PC-3 (cell line): ENCODE data around the gene SUN1.

Source experiments
- EZH2phosphoT487 ChIP-seq: fragments of 300-600 bp; sonication (generic); IDR thresholded peaks from 2 replicates; pipeline ENCODE4 v1.6.1; 2018; ENCODE audit warnings: mild to moderate bottlenecking, antibody characterized with exemption, low read length, borderline replicate concordance
- TF ChIP-seq, protein P1 (sequence below): fragments of 300-600 bp; sonication (generic); conservative IDR thresholded peaks from 2 replicates; pipeline ENCODE4 v1.5.1; 2017; ENCODE audit warnings: antibody characterized with exemption, low read depth, mild to moderate bottlenecking, low read length

DNA sequence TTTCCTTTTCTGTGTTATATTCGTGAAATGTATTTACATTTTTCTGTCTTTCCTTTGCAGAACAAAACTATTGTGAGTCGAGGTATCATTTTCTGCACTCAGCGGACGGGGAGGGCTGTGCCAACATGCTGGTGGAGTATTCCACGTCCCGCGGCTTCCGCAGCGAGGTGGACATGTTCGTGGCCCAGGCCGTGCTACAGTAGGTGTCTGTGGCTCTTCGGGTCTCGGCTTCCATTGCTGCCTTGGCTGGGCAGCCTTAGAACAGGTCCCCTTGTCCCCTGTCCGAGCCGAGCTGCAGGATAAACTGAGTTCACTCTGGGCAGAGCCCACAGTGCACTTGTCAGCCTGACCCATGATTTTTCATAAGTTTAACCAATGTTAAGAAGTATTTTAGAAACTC is 58.6 kb downstream of the SUN1 start:
- TF ChIP-seq, protein P1, sequence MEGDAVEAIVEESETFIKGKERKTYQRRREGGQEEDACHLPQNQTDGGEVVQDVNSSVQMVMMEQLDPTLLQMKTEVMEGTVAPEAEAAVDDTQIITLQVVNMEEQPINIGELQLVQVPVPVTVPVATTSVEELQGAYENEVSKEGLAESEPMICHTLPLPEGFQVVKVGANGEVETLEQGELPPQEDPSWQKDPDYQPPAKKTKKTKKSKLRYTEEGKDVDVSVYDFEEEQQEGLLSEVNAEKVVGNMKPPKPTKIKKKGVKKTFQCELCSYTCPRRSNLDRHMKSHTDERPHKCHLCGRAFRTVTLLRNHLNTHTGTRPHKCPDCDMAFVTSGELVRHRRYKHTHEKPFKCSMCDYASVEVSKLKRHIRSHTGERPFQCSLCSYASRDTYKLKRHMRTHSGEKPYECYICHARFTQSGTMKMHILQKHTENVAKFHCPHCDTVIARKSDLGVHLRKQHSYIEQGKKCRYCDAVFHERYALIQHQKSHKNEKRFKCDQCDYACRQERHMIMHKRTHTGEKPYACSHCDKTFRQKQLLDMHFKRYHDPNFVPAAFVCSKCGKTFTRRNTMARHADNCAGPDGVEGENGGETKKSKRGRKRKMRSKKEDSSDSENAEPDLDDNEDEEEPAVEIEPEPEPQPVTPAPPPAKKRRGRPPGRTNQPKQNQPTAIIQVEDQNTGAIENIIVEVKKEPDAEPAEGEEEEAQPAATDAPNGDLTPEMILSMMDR = no peak
- TF ChIP-seq EZH2phosphoT487 = no peak
